Dermis microvascular lymphatic vessel endothelial cell (primary cell): ENCODE results near the gene MMP13. TPM values are rescaled to one million over a fixed set of nuclear protein-coding genes. Genes with fewer than 3 reads are reported as not detected.
"Not testable (repeated sequence)": the region's sequence is repeated elsewhere in the genome, so short reads cannot be mapped to it uniquely, and the experiment has no call there.

Experiments
- DNase-seq, 2 donors: peaks; one replicate each; pipeline versions ENCODE4 v3.0.0 to v3.0.0-alpha.2; 2010; ENCODE audit warnings: low read depth in 2 of 2
- total RNA-seq: library from RNA; depleted of rRNA; stranded (reverse); fragments of >200 nt; gene quantifications from 2 replicates; pipeline ENCODE4 v1.2.1, GENCODE V29; 2014

MMP13 gene
- total RNA-seq, result not detected in 2 replicates

DNA sequence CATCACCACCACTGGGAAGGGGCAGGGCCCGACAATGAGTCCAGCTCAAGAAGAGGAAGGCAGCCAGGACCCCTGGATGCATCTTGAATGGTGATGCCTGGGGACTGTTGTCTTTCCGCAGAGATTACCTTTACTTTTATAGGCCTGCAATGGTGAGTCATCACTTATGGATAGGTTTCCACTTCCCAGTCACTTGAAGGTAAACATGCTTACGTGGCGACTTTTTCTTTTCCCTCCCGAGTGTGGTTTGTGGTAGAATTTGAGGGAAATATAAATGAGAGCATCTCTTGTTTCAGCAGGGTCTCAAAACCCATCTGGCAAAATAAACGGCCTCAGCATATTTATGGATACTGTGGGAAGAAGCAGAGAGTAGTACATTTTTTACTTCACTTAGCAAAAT lies at the start of gene MMP13:
TSS of gene MMP13 (minus strand) at position 109 of the 400 bp plus-strand sequence. CDS start at position 82, 27 bp downstream.
- DNase-seq, result no peak

DNA sequence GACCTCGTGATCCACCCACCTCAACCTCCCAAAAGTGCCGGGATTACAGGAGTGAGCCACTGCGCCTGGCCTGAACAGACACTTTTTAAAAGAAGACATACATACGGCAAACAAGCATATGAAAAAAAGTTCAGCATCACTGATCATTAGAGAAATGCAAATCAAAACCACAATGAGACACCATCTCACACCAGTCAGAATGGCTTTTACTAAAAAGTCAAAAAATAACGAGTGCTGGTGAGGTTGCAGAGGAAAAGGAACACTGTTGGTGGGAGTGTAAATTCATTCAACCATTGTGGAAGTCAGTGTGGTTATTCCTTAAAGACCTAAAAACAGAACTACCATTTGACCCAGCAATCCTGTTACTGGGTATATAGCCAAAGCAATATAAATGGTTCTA lies 48.7 kb upstream of the MMP13 start:
- DNase-seq, result not testable (repeated sequence)

DNA sequence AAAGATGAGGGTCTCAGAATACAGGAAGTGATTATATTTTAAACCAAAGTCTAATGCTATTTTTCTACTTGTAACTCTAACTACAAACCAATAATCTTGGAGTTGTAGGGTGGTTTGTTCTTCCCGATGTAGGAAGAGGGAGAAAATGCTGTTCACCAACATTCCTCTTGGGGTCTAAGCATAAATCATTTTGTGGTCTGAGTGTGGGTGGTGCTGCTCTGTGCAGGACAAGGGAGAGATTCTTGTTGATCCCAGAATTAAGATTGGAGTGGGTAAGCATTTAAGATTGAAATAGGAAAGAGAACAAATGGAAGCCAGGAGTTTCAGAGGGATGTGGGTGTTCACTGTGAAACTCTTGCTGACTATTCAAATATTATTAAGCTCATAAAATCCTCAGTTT lies 38.6 kb upstream of the MMP13 start:
- DNase-seq, result no peak

GRCh38 chr11:102991776-102992175 lies 36.2 kb upstream of the MMP13 start:
- DNase-seq, result no peak

DNA sequence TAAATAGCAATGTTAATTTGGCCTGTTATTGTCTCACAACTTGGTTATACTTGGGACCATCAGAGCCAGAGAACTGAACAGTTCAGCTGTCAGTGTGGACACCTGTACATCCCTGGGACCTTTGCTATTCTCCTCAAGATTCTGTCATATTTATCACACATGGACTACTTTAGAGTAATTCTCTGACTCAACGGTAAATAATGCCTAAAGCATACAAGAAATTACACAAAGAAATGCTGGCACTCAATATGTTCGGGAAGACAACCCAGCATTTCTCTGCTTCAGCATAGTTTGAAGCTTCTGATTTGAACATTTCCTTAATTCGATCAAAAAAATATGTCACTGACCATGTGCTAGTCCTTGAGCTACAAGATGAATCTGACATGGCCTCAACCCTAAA lies 34.6 kb upstream of the MMP13 start:
- DNase-seq, result no peak

- peak in 1 of 2 donors; percentile 15 for DNase-seq
Measured at GRCh38 chr11:102989379-102990047, 34.0 kb upstream of the MMP13 start.

DNA sequence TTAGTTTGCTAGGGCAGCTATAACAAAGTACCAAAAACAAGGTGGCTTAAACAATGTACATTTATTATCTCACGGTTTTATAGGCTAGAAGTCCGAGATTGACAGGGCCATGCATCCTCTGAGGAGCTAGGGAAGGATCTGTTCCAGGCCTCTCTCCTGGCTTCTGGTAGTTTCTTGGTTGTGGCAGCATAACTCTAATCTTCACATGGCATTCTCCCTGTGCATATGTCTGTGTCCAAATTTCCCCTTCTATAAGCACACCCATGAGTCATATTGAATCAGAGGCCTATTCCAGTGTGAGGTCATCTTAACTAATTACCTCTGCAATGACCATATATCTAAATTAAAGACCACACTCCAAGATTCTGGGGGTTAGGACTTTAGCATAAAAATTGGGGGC lies 31.3 kb upstream of the MMP13 start:
- DNase-seq, result no peak

GRCh38 chr11:102985850-102986249 lies 30.3 kb upstream of the MMP13 start:
- DNase-seq, result no peak

GRCh38 chr11:102983486-102983885 lies 28.0 kb upstream of the MMP13 start:
- DNase-seq, result no peak

GRCh38 chr11:102981324-102981910 lies 25.9 kb upstream of the MMP13 start:
- DNase-seq, result peak in 1 of 2 donors; percentile 10

DNA sequence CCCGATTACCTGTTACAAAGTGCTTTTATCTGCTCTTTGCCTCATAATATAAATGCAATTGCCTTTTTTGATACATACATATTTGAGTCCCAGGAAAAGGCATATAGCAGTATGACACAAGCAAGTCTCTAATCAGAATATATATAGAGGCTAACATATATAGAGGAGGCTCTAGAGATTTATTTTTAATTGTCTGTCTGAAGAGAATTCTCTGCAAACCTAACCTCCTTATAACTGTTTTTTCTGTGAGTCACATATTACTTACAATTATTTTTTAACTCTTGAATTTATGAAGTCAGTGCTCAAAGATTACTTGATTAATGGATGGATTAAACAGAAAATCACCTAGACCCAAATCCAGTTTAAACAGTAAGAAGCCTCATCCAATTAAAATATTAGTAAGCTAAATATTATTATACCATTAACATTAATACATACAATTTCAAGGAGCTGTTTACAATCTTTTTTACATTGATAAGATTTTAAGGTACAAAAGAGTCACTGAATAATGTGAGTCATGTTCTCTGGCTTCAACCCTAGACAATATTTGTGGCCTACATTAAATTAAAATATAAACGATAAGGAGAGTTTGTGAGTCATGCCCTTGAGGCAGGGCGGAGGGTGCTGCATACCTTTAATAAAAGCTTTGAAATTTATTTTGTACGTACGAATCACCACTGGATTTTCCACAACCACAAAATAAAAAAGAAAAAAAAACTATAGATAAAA lies 19.2 kb upstream of the MMP13 start:
- peak in 1 of 2 donors; percentile 63 for DNase-seq

DNA sequence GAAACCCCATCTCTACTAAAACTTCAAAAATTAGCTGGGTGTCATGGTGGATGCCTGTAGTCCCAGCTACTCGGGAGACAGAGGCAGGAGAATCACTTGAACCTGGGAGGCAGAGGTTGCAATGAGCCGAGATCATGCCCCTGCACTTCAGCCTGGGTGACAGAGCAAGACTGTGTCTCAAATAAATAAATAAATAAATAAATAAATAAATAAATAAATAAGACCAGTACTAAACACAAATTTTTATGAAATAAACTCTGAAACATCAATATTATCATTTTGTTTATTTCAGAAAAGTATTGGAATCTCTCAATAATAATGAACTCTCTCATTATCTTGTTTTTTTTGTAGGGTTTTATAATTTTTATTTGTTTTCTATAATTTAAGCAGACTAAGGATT lies 18.2 kb upstream of the MMP13 start:
- DNase-seq, result not testable (repeated sequence)

- DNase-seq, result no peak
Measured at GRCh38 chr11:102972853-102973252, 17.3 kb upstream of the MMP13 start.

GRCh38 chr11:102971766-102972165 lies 16.2 kb upstream of the MMP13 start:
- no peak for DNase-seq

DNA sequence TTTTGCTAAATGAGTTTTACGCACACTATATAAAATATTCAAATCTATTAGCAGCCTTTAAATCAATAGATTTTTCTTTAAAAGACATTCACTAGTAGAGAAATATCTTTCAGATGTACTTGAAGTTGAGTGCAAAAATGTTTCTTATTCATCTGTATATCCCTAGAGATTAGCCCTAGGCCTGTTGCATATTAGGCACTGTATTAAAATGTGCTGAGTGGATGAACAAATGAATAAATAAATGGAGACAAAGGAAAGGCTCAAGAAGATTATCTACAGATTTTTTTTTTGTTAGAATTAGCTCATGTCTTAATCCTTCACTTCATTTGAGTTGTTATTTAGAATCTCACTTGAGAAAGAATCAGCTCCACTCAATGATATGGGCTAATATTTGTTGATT lies 12.0 kb upstream of the MMP13 start:
- DNase-seq, result no peak

DNA sequence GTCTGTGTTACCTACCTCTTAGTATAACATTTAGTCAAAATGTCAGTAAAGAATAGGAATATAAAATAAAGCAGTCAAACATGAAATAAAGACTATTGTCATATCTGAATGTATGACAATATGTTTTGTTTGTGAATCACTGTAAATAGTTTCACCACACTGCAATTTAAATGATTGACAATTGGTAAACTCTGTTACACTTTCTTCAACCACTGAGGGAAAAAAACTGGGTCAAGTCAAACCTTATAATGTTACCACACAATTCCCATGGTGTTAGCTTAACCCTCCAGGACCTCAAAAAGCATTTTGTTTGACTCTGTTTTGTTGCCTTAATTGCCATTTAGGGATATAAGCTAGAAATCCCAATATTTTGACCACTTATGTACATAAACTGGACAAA lies 10.5 kb upstream of the MMP13 start:
- DNase-seq, result no peak

- DNase-seq, result no peak
Measured at GRCh38 chr11:102964867-102965266, 9.3 kb upstream of the MMP13 start.

- no peak for DNase-seq
Measured at GRCh38 chr11:102957953-102958352, 2.4 kb upstream of the MMP13 start.

DNA sequence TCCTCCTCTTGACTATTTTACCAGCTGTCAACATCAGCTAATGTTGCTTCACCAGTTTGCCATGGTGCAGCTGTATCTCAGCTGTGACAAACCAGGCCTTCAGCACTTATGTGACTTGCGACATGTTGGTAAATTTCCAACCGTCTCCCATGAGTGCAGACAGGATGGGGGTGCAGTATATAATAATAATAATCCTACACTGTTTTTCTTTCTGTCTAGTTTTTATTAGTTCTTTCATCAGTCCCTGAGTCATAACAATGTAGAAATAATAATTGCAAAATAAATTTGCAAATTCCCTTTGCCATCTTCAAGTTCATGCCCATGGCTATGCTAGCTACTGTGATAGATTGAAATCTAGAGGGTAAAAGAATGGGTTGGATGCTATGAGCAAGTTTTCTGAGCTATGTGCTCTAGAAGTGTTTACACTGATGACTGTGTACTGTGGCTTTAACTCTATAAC lies 4.9 kb downstream of the MMP13 start:
- no peak for DNase-seq

GRCh38 chr11:102946237-102946636 lies 9.3 kb downstream of the MMP13 start:
- no peak for DNase-seq

- peak; percentile 52 to 76 for DNase-seq
Measured at GRCh38 chr11:102940714-102941588, 14.6 kb downstream of the MMP13 start.
